Lung (tissue), 12 donors: ENCODE data around the gene ZSWIM5. TPM values are rescaled to one million over a fixed set of nuclear protein-coding genes. Genes with fewer than 3 reads are reported as not detected.
A peak's percentile ranks its signal among the peaks of the same experiment; 100 is the strongest.
"Not testable (repeated sequence)": the region's sequence is repeated elsewhere in the genome, so short reads cannot be mapped to it uniquely, and the experiment has no call there.

Source experiments
- ATAC-seq: fragments of 200-7000 bp; cut with Tn5 transposase; one replicate; pipeline ENCODE4 v1.9.1; 2020; ENCODE audit warnings: moderate number of reproducible peaks; ENCODE audit not compliant: insufficient read depth, low FRiP score
- DNase-seq, 3 donors: peaks; one replicate each; pipeline ENCODE4 v3.0.0-alpha.2; 2013 to 2017
- H3K27ac ChIP-seq, 2 donors: one replicate each; pipeline ENCODE4 v1.5.1; 2013; ENCODE audit warnings: mild to moderate bottlenecking in 2 of 2, moderate library complexity in 2 of 2, control low read depth in 1 of 2, inconsistent platforms in 1 of 2, low read depth in 1 of 2, low read length in 1 of 2
- H3K27me3 ChIP-seq, 3 donors: one replicate each; pipeline ENCODE4 v1.5.1; 2013; ENCODE audit warnings: low read length in 2 of 3; ENCODE audit not compliant: control insufficient read depth in 3 of 3, insufficient read depth in 3 of 3
- H3K36me3 ChIP-seq, 4 donors: one replicate each; pipeline ENCODE4 v1.5.1; 2013; ENCODE audit warnings: low read length in 4 of 4, mild to moderate bottlenecking in 1 of 4, moderate library complexity in 1 of 4; ENCODE audit not compliant: control insufficient read depth in 4 of 4, insufficient read depth in 4 of 4
- H3K4me1 ChIP-seq, 5 donors: one replicate each; pipeline ENCODE4 v1.5.1; 2013; ENCODE audit warnings: low read length in 5 of 5, mild to moderate bottlenecking in 2 of 5, moderate library complexity in 1 of 5; ENCODE audit not compliant: control insufficient read depth in 5 of 5, insufficient read depth in 5 of 5
- H3K4me3 ChIP-seq: one replicate; pipeline ENCODE4 v1.5.1; 2013; ENCODE audit warnings: mild to moderate bottlenecking, control low read depth, moderate library complexity
- H3K9ac ChIP-seq, 2 donors: one replicate each; pipeline ENCODE4 v1.5.1; 2013; ENCODE audit warnings: low read length in 2 of 2, control low read depth in 1 of 2; ENCODE audit not compliant: insufficient read depth in 1 of 2
- H3K9me3 ChIP-seq, 4 donors: one replicate each; pipeline ENCODE4 v1.5.1; 2013; ENCODE audit warnings: low read length in 3 of 4, mild to moderate bottlenecking in 1 of 4, moderate library complexity in 1 of 4; ENCODE audit not compliant: control insufficient read depth in 4 of 4, insufficient read depth in 3 of 4
- CTCF ChIP-seq: IDR thresholded peaks from 2 replicates; pipeline ENCODE4 v1.5.1; 2012; ENCODE audit warnings: mild to moderate bottlenecking; ENCODE audit errors: control extremely low read depth, extremely low read depth
- WGBS, 2 donors: extraction: QIAGEN DNeasy Blood & Tissue Kit; methylation state at CpG; one replicate each; pipeline ENCODE4 v1.1.7; 2013; 5-methylcytosine and 5-hydroxymethylcytosine counted together
- polyA plus RNA-seq, 2 donors: library from polyadenylated mRNA; stranded (reverse); fragments of 200-250 nt; gene quantifications; one replicate each; pipeline ENCODE4 v1.2.1, GENCODE V29; 2013
- total RNA-seq, 2 donors: library from RNA; depleted of rRNA in 1 of 2; stranded (reverse); fragments of >200 nt in 1 of 2; gene quantifications; one replicate each; pipeline ENCODE4 v1.2.1, GENCODE V29; 2014 to 2021
- donor health status: control.
- donor health status: control.
- donor health status: Bipolar disorder and iron deficiency.
- donor health status: healthy.
- donor health status: DM: yes; HTN: yes; CAD: no.

Gene ZSWIM5
- total and polyA plus RNA-seq, 4 donors, result 0.96 to 3.8 (median 2.1) TPM

GRCh38 chr1:45246760-45247159, 40.4 kb upstream of the ZSWIM5 start:
- Histone ChIP-seq H3K27me3 (peaks cover 0 to 3% (median 0%) of the 10 kb centered on the region in 3 donors), H3K27ac (no peak overlapping the region), H3K9me3 (peaks cover 0 to 3% (median 0%) of the 10 kb centered on the region in 4 donors), H3K36me3 (no peaks in the 10 kb centered on the region), H3K4me3 (no peak overlapping the region), H3K9ac (no peak overlapping the region), H3K4me1 (peaks cover 0 to 2% (median 0%) of the 10 kb centered on the region in 5 donors)
- 39 to 56% methylated on average over 2 of the region's 2 CpGs for WGBS, 2 donors
- peak in 2 of 3 donors; percentile 10 to 47 for DNase-seq
- no peak for TF ChIP-seq CTCF
- peak; percentile 58 for ATAC-seq

- not testable (repeated sequence) for DNase-seq, H3K36me3 ChIP-seq, H3K4me1 ChIP-seq, H3K9ac ChIP-seq, H3K27me3 ChIP-seq, ATAC-seq, H3K4me3 ChIP-seq, H3K9me3 ChIP-seq
- peak overlapping the region in 1 of 2 donors; percentile 22 for H3K27ac ChIP-seq
- 52 to 67% methylated on average over 3 of the region's 3 CpGs for WGBS, 2 donors
Observed at GRCh38 chr1:45246359-45246758, 40.0 kb upstream of the ZSWIM5 start.

GRCh38 chr1:45244660-45245059, 38.3 kb upstream of the ZSWIM5 start:
- ATAC-seq, result no peak
- peaks cover 0 to 3% (median 0%) of the 10 kb centered on the region in 4 donors for H3K9me3 ChIP-seq
- H3K4me1 ChIP-seq, result peaks cover 0 to 2% (median 0%) of the 10 kb centered on the region in 5 donors
- no peak overlapping the region for H3K27ac ChIP-seq
- H3K9ac ChIP-seq, result no peak overlapping the region
- no peaks in the 10 kb centered on the region for H3K36me3 ChIP-seq
- no peak for DNase-seq
- H3K4me3 ChIP-seq, result no peak overlapping the region
- TF ChIP-seq CTCF, result no peak
- H3K27me3 ChIP-seq, result no peaks in the 10 kb centered on the region

GRCh38 chr1:45243476-45244343, 37.3 kb upstream of the ZSWIM5 start:
- 93% methylated on average over 3 of the region's 3 CpGs for WGBS, 2 donors
- H3K27me3 ChIP-seq, result no peaks in the 10 kb centered on the region

More at GRCh38 chr1:45243476-45244343, 37.3 kb upstream of the ZSWIM5 start:
- Histone ChIP-seq H3K9me3 (peaks cover 0 to 3% (median 0%) of the 10 kb centered on the region in 4 donors), H3K36me3 (no peaks in the 10 kb centered on the region), H3K27ac (no peak overlapping the region), H3K4me1 (peaks cover 0 to 2% (median 0%) of the 10 kb centered on the region in 5 donors), H3K4me3 (no peak overlapping the region), H3K9ac (no peak overlapping the region)
- DNase-seq (no peak), ATAC-seq (no peak)
- no peak for TF ChIP-seq CTCF
